Amniotic stem cell (primary cell): ENCODE data around the gene VSTM1.

ENCODE experiments used
- DNase-seq: peaks from one replicate; lab custom pipeline; 2025; lab: John Stamatoyannopoulos, UW

VSTM1 gene

DNA sequence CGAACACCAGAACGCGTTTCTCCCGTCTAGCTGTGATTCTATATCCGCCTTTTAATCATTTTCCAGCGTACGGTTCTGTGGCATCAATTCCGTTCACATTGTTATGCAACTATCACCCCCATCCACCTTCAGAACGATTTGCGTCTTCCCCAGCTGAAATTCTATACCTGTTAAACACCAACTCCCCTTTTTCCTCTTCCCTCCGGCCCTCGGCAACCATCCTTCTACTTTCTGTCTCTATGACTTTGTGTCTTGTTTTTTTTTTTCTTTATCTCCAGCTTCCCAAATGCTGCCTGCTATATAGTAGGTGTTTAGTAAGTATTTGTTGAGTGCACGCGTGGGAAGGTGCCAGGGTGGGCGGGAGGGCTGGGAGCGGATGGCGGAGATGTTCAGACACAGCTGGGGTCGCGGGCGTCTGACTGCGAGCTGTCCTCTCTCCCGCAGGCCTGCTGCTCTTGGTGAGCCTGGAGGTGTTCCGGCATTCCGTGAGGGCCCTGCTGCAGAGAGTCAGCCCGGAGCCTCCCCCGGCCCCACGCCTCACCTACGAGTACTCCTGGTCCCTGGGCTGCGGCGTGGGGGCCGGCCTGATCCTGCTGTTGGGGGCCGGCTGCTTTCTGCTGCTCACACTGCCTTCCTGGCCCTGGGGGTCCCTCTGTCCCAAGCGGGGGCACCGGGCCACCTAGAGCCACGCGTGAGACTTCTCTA lies 52.0 kb downstream of the VSTM1 start:
- DNase-seq = no peak

DNA sequence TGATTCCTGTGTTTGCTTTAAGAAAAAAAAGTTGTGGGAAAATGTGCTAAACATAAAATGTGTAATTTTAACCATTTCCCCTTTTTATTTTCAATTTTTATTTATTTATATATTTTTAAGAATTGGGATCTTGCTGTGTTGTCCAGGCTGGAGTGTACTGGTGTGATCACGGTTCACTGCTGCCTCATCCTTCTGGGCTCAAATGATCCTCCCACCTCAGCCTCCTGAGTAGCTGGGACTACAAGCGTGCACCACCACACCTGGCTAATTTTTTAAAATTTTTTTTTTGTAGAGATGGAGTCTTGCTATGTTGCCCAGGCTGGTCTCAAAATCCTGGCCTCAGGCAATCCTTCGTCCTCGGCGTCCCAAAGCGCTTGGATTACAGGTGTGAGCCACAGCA lies 53.2 kb downstream of the VSTM1 start:
- no peak for DNase-seq

DNA sequence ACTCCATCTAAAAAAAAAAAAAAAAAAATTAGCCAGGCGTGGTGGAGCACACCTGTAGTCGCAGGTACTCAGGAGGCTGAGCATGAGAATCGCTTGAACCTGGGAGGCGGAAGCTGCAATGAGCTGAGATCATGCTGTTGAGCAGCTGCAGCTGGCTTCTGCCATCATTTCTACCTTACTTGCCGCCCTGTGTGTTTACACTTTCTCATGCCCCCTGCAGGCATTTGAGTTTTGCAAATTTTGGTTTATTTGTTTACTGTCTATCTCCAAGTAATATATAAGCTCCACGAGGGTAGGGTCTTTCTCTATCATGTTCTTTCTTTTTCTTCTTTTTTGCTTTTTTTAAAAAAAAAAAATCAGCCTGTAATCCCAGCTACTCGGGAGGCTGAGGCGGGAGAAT lies 54.3 kb downstream of the VSTM1 start:
- DNase-seq = no peak

DNA sequence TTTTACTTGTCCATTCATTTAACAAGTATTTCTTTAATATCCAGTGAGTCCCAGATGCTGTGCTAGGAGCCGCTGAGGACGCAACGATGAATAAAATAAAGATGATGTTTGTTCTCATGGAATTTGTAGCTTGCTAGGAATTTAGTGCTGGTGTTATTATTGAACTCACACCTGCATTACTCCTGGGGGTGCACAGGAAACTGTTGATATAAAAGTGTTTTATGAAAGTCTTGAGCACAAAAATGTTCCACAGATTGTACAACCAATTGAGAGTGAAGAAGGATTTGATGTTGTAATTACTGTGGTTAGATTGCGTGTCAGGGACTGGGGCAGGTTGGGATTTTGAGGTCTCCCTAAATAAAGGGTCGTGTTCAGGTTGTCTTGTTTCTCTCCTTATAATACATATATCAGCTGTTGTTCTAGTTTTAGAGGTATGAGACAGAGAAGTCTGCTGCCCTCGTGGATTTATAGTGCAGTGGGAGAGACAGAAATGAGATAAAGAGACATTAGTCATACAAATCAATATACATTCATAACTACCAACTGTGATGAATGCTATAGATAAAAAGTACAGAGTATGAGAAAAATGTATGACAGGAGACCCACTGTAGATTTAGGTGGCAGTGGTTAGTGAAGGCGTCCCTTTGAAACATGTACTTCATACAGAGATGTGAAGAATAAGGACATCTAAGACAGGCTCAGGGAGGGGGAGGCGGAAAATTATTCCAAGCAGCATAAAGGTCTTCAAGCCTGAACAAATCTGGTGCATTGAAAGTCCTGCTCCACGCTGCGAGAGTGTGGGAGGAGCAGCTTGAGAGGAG lies 61.0 kb downstream of the VSTM1 start:
- DNase-seq = no peak

DNA sequence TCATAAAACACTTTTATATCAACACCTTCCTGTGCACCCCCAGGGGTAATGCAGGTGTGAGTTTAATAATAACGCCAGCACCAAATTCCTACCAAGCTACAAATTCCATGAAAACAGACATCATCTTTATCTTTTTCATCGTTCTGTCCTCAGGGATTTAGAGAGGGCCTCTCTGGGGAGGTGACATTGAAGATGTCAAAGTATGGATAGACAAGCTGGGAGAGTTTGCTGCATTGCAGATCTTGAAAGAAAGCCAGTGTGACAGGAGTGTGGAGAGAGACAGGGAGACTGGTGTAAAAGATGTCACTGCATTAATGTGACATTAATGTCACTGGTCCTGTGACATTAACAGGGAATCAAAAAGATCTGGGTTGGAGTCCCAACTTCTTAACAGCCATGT lies 62.2 kb downstream of the VSTM1 start:
- DNase-seq = no peak

DNA sequence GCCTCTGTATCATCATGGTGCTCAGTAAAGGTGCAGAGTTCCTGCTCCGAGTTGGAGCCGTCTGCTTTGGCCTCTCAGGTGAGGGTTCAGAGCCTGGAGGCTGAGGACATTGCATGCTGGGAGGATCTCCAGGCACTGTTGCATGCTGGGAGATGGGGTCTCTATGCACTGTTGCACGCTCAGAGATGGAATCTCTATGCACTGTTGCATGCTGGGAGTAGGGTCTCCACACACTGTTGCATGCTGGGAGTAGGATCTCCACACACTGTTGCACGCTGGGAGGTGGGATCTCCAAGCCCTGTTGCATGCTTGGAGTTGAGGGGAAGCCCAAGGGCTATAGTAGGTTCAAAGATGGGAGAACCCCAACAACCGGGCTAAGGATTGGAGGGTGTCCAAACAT lies 64.0 kb downstream of the VSTM1 start:
- DNase-seq = no peak

DNA sequence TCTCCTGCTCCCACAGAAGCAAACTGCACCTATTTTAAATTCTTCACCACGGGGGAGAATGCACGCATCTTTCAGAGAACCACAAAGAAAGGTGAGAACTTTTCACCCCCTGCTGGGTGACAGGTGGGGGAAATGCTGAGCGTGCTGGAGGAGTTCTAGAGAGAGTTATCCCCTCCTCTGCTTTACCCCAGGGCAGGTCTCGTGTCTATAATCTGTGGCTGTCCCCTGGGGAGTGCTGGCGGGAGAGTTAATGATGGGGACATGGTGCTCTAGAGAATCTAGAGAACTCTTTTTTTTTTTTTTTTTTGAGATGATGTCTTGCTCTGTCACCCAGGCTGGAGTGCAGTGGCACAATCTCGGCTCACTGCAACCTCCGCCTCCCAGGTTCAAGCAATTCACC lies 65.5 kb downstream of the VSTM1 start:
- no peak for DNase-seq

DNA sequence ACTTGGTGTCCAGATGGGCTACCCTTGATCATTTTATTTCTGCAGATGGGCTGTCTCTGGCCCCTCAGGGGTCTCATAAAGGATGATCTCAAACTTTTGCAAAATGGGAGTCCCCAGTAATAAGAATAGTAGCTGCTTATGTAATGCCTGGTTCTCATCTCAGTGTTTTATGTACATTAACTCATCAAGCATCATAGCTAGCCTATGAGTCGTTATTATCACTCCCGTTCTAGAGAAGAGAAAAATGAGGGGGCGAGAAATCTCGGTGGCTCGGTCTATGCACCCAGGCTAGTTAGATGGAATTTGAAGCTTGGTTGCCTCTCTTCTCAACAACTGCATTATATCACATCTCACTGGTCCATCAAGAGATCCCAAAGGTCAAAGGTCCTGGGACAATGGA lies 68.9 kb downstream of the VSTM1 start:
- DNase-seq = no peak

DNA sequence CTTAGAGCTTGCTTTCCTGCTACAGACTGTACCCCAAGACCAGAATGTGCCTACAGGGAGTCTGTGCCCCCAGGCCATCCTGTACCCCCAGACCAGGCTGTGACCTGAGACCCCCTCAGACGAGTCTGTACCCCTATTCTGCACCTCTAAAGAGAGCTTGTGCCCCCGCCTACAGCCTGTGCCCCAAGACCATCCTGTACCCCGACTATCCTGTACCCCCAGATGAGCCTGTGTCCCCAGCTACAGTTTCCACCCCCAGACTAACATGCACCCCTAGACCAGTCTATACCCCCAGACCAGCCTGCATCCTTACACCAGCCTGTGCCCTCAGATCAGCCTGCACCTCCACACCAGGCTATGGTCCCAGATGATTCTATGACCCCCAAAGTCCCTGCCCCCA lies 70.2 kb downstream of the VSTM1 start:
- no peak for DNase-seq

DNA sequence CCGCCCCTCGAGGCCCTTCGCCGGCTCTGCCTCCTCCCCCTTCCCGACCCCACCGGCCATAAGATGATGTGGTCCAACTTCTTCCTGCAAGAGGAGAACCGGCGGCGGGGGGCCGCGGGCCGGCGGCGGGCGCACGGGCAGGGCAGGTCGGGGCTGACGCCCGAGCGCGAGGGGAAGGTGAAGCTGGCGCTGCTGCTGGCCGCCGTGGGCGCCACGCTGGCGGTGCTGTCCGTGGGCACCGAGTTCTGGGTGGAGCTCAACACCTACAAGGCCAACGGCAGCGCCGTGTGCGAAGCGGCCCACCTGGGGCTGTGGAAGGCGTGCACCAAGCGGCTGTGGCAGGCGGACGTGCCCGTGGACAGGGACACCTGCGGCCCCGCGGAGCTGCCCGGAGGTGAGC lies 70.9 kb downstream of the VSTM1 start:
- DNase-seq = no peak

DNA sequence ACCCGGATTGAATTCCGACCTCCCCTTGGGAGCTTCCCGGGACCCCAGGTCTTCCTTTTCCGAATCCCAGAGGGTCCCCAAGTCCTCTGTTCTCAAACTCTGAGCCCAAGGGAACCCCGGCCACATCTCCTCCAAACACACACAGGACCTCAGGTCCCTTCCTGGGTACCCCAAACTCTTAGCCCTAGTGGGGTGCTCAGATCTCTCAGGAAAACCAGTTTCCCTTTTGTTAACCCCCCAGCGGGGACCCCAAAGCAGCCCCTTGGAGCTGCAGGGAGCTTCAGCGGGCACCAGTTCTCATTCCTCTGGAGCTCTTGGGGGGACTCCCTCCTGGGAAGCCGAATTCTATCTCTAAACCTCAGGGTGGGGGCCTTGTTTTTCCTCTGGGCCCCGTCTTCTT lies 71.5 kb downstream of the VSTM1 start:
- no peak for DNase-seq

DNA sequence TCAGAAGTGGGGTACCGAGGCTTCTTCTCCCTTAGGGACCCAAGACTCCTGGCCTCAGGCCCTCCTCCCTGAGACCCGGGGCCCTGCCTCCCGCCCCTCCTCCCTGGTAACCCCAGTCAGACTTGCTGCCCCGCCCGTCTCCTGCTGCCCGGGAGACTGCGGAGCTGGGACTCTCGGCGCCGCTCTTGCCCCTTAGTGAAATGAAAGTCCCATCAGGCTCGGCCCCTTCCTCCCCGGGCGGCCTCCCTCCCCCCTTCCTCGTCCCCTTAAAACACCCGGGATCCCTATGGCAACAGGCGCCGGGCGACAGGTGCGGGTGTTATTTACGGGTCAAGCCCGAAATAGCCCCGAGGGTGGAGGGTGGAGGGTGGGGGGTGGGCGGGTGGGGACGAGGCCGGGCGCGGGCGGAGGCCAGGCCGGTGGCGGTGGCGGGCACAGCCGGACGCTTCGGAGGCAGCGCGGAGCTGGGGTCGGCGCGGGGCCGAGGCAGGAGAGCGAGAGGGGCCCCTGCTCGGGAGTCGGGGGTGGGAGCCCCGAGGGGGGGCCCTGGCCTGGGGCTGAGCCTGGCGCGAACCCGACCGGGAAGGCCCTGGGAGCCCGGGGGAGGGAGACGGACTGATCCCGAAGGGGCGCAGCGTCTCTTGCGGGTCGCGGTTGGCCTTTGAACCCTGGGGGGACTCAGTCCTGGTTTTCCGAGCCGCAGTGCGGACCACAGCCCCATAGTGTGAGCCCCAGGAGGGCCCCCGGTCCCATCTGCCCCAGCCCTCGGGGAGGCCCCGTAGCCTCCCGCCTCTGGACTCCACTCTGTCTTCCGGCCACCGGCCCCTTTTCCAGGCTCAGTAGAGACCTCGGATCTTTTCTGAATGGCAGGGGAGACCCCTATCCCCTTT lies 72.2 kb downstream of the VSTM1 start, which contains the start of gene CACNG6:
Gene CACNG6 (plus strand): TSS at position 414 of the 890 bp plus-strand sequence. CDS start 1,241 bp downstream, outside the sequence.
- no peak for DNase-seq
